HG03457 (cell line): ENCODE measurements around the gene FAM236C.
"Not testable (repeated sequence)": the region's sequence is repeated elsewhere in the genome, so short reads cannot be mapped to it uniquely, and the experiment has no call there.

Source experiments
- ATAC-seq: cut with Tn5 transposase; IDR thresholded peaks from one replicate; pipeline ENCODE4 v1.9.1; 2021; ENCODE audit warnings: moderate number of reproducible peaks; ENCODE audit not compliant: unreplicated experiment

FAM236C gene

GRCh38 chrX:72912315-72912714 lies at the start of gene FAM236C:
Gene FAM236C (plus strand): TSS chrX:72912615. CDS start chrX:72912715, 100 bp downstream.
- not testable (repeated sequence) for ATAC-seq

GRCh38 chrX:72882898-72883297 lies 29.5 kb upstream of the FAM236C start:
- not testable (repeated sequence) for ATAC-seq

GRCh38 chrX:72889740-72890139 lies 22.7 kb upstream of the FAM236C start:
- ATAC-seq, result not testable (repeated sequence)

GRCh38 chrX:72916096-72916495 lies 3.7 kb downstream of the FAM236C start:
- not testable (repeated sequence) for ATAC-seq

GRCh38 chrX:72932283-72932682 lies 19.9 kb downstream of the FAM236C start:
- ATAC-seq, result not testable (repeated sequence)

- not testable (repeated sequence) for ATAC-seq
These were observed 24.0 kb downstream of the FAM236C start for GRCh38 chrX:72936455-72936854.

GRCh38 chrX:72936882-72937455 lies 24.6 kb downstream of the FAM236C start:
- ATAC-seq, result not testable (repeated sequence)

- not testable (repeated sequence) for ATAC-seq
These were observed 25.5 kb downstream of the FAM236C start, which contains the start of gene FAM236A for GRCh38 chrX:72937906-72938305. Gene FAM236A (plus strand): TSS chrX:72938206. CDS start chrX:72938263, 57 bp downstream.

GRCh38 chrX:72942272-72942671 lies 29.9 kb downstream of the FAM236C start:
- not testable (repeated sequence) for ATAC-seq

GRCh38 chrX:72943035-72943818 lies 30.8 kb downstream of the FAM236C start:
- peak; percentile 61 for ATAC-seq

GRCh38 chrX:72943819-72944169 lies 31.4 kb downstream of the FAM236C start, which contains the start of gene DMRTC1:
Gene DMRTC1 (minus strand): TSS chrX:72943837. CDS start chrX:72875694, 68,143 bp downstream.
- ATAC-seq, result peak; percentile 84

- ATAC-seq, result not testable (repeated sequence)
These were observed 47.6 kb downstream of the FAM236C start for GRCh38 chrX:72959971-72960370.
